OCI-LY1 (cell line): Measurements from ENCODE around the gene IVD.

Experiments
- CTCF ChIP-seq: fragments of 200-600 bp; sonication (generic), shearing (Covaris generic); IDR thresholded peaks from 2 replicates; pipeline ENCODE4 v1.5.1; 2017; ENCODE audit warnings: mild to moderate bottlenecking, antibody characterized with exemption, low read length, moderate library complexity, mixed read lengths
- EZH2 ChIP-seq: fragments of 200-600 bp; sonication (generic), shearing (Covaris generic); IDR thresholded peaks from 2 replicates; pipeline ENCODE4 v1.8.0; 2017; ENCODE audit warnings: borderline replicate concordance, mixed run types, mild to moderate bottlenecking, antibody characterized with exemption, low read length, moderate library complexity, mixed read lengths

DNA sequence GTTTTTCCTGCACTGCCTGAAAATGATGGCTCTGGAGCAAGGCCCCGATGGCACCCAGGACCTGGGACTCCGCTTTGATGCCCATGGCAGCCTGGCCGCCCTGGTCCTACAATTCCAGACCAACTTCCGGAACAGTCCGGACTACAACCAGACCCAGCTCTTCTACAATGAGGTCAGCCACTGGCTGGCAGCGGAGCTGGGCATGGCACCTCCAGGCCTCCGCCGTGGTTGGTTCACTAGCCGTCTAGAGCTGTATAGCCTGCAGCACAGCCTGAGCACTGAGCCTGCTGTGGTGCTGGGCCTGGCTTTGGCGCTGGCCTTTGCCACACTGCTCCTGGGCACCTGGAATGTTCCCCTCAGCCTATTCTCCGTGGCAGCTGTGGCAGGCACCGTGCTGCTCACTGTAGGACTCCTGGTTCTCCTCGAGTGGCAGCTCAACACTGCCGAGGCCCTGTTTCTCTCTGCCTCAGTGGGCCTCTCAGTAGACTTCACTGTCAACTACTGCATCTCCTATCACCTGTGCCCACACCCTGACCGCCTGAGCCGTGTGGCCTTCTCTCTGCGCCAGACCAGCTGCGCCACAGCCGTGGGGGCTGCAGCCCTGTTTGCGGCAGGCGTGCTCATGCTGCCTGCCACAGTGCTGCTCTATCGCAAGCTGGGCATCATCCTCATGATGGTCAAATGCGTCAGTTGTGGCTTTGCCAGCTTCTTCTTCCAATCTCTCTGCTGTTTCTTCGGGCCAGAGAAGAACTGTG is 36.7 kb upstream of the IVD start:
- TF ChIP-seq CTCF, result no peak
- TF ChIP-seq EZH2, result no peak
